ENCODE measurements around the gene EBPL.
"Not testable (repeated sequence)": the region's sequence is repeated elsewhere in the genome, so short reads cannot be mapped to it uniquely, and the experiment has no call there.

Gene EBPL

DNA sequence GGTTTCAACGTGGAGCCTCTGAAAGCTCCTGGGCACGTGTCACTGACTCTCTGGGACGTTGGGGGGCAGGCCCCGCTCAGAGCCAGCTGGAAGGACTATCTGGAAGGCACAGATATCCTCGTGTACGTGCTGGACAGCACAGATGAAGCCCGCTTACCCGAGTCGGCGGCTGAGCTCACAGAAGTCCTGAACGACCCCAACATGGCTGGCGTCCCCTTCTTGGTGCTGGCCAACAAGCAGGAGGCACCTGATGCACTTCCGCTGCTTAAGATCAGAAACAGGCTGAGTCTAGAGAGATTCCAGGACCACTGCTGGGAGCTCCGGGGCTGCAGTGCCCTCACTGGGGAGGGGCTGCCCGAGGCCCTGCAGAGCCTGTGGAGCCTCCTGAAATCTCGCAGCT is 60.7 kb downstream of the EBPL start:
- no peak for DNase-seq
- no peak for ATAC-seq
- no peak overlapping the region for H3K27ac Mint-ChIP-seq
- H3K4me1 Mint-ChIP-seq = peaks cover 26% of the 10 kb centered on the region
- H3K27me3 Mint-ChIP-seq = no peaks in the 10 kb centered on the region
- H3K9me3 Mint-ChIP-seq = no peaks in the 10 kb centered on the region
- no peak overlapping the region for H3K4me3 Mint-ChIP-seq

DNA sequence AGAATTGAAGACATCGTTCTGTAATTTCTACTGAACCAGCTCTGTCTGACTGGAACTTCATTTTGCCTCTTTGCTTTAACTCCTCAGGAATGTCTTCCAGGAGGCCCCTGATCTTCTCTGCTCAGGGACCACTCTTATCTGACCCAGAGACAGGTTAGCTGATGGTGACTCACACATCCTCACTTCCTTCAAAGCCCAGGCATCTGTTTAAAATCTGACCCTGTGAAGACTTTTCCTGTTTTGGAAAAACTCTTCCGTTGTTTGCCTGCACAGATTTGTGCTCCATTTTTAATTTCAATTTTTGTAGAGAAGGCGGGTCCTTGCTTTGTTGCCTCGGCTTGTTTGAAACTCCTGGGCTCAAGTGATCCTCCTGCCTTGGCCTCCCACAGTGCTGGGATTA is 61.3 kb downstream of the EBPL start:
- H3K4me1 Mint-ChIP-seq = peaks cover 20% of the 10 kb centered on the region
- no peaks in the 10 kb centered on the region for H3K27me3 Mint-ChIP-seq
- DNase-seq (no peak), ATAC-seq (no peak)
- no peak overlapping the region for H3K4me3 Mint-ChIP-seq
- H3K27ac Mint-ChIP-seq = no peak overlapping the region
- H3K9me3 Mint-ChIP-seq = no peaks in the 10 kb centered on the region

DNA sequence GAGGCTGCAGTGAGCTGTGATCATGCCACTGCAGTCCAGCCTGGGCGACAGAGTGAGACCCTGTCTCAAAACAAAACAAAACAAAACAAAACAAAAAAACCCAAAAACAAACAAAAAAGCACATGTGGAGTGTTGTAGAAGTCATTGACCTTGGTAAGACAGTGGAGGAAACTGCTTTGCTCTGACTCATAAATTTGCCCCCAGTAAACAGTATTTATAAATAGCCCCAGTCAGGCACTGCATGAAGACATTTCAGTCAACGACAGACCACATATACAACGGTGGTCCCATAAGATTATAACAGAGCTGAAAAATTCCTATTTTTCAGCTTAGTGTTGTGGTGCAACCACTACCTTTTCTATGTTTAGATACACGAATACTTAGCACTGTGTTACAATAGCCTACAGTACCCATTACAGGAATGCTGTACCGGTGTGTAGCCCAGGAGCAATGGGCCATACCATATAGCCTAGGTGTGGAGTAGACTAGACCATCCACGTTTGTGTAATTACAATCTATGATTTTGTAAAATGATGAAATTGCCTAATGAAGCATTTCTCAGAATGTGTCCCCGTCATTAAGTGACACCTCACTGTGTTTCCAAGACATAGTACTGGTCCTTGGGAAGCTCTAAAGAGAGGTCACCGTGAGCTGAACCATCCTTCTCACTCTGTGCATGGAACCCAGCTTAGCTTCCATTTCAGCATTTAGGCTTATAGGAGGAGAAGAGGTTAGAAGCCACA is 61.9 kb downstream of the EBPL start:
- no peaks in the 10 kb centered on the region for H3K9me3 Mint-ChIP-seq
- DNase-seq = no peak
- H3K27me3 Mint-ChIP-seq = no peaks in the 10 kb centered on the region
- no peak overlapping the region for H3K27ac Mint-ChIP-seq
- H3K4me3 Mint-ChIP-seq = peak overlapping the region in 1 of 2 donors; percentile 98
- ATAC-seq = no peak
- peaks cover 15% of the 10 kb centered on the region for H3K4me1 Mint-ChIP-seq

DNA sequence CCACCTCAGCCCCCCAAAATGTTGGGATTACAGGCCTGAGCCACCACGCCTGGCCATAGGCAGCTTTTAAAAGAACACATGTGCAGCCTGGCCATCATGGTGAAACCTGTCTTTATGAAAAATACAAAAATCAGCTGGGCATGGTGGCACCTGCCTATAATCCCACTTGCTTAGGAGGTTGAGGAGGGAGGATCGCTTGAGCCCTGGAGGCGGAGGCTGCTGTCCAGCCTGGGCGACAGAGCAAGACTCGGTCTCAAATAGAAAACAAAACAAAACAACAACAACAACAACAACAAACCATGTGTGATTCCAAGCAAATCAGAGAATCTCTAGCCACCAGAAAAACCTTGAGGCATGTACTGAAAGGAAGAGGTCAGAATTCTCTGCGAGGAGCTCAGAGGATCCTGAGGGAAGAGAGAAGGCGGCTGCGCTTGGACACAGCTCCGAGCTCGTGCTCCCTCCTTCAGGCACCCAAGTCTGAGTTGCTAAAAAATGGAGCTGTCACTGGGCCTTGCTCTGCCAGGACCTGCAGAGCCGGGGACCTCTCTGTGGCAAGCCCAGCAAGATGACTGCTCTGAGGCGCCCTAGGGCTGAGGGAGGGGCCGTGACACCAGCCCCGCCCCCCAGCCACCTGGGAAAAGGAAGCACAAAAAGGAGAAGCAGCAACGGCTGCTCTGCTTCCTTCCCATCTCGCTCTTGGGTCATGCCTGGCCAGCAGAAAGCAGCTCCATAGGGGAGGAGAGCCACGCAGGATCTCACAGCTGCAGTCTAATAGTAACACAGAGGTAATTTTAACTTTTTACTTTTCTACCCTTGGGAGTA is 63.2 kb downstream of the EBPL start, which contains the start of gene ARL11:
Gene ARL11, plus strand, starts transcription at position 677 of the 822 bp plus-strand sequence. CDS start 1,941 bp downstream, outside the sequence.
- peak; percentile 51 to 65 for DNase-seq
- H3K27me3 Mint-ChIP-seq = no peaks in the 10 kb centered on the region
- ATAC-seq = peak; percentile 90
- no peaks in the 10 kb centered on the region for H3K9me3 Mint-ChIP-seq
- H3K4me3 Mint-ChIP-seq = peak within 1 kb of the TSS; percentile 94 to 98
- peak within 1 kb of the TSS; percentile 84 to 94 for H3K27ac Mint-ChIP-seq
- peaks cover 15% of the 10 kb centered on the region for H3K4me1 Mint-ChIP-seq

DNA sequence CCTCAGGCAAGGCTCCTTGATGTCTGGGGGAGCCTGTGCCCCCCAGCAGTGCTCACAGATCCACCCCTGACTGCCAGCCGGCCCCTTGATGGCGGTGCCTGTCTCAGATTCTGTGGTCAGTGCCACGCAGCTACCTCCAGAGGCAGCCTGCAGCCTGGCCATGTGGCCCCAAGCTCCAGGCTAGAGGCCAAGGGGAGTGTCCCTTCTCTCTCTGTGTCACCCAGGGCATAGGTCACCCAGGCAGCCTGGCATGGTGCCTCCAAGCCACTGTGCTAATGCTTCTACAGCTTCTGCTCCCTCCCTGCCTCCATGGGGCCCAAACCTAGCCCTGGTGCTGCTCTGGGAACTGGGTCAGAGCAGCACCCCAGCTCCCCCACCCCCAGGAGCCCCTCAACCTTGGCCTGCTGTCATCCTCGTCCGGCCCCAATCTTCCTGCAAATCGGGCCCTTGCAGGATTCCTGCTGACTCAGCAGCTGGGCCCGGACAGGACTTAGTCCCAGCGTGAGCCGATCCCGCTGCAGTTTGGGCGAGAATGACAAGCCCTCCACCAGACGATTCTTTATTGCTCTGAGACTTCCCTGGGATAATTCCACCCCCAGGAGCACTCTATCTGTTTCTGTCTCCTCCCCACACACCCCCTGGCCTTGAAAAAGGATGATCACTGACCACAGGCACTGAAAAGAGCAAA is 65.8 kb downstream of the EBPL start:
- DNase-seq (no peak), ATAC-seq (no peak)
- Mint-ChIP-seq H3K9me3 (no peaks in the 10 kb centered on the region), H3K27me3 (no peaks in the 10 kb centered on the region), H3K4me3 (no peak overlapping the region), H3K4me1 (peaks cover 15% of the 10 kb centered on the region), H3K27ac (peak overlapping the region in 1 of 2 donors; percentile 30)

DNA sequence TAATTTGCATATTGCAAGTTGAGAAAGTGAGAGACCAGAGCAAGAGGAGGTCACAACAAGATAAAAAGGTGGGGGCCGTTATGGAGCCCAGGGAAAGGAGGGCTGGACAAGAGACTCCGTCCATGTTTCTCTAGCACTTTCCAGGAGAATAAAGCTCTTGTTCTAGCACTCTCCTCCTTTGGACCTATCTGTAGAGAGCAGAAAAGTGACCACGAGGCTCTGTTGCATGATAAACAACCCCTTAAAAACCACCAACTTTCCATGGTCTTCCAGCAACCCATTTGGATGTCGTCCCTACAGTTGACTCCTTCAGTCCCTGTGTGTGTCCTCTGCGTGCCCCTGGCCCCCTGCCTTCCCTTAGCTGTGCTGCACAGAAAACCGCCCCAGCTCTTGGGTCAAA is 67.1 kb downstream of the EBPL start:
- peaks cover 21% of the 10 kb centered on the region for H3K4me1 Mint-ChIP-seq
- no peak overlapping the region for H3K4me3 Mint-ChIP-seq
- H3K27ac Mint-ChIP-seq = no peak overlapping the region
- DNase-seq (no peak), ATAC-seq (no peak)
- no peaks in the 10 kb centered on the region for H3K9me3 Mint-ChIP-seq
- no peaks in the 10 kb centered on the region for H3K27me3 Mint-ChIP-seq

DNA sequence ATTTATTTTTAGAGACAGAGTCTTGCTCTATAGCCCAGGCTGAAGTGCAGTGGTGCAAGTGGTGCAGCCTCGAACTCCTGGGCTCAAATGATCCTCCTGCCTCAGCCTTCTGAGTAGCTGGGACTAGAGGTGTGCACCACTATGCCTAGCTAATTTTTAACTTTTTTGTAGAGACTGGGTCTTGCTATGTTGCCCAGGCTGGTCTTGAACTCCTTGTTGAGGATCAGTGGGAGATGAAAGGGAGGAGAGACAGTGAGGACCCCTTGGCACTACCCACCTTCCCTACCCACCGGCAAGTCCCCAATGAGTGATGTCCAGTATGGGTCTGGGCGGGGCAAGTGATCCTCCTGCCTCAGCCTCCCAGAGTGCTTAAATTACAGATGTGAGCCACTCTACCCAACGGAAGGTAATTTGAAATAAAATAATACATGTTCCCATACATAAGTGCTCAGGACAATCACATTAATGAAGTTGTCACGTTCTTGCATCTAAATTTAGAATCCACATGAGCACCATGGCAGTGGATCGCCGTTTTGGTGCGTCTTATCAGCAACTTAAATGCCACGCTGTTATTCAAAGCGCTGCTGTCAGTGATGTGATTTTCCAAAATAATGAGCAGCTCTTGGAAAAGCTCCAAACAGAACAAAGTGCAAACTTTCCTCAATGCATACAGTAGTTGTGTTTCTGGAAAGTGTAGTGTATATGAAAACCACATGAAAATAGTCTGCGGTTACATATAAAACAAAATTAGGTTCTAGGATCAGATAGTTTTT is 68.9 kb downstream of the EBPL start:
- DNase-seq (no peak), ATAC-seq (no peak)
- no peak overlapping the region for H3K4me3 Mint-ChIP-seq
- no peaks in the 10 kb centered on the region for H3K27me3 Mint-ChIP-seq
- H3K9me3 Mint-ChIP-seq = no peaks in the 10 kb centered on the region
- H3K4me1 Mint-ChIP-seq = peaks cover 6% of the 10 kb centered on the region
- no peak overlapping the region for H3K27ac Mint-ChIP-seq

DNA sequence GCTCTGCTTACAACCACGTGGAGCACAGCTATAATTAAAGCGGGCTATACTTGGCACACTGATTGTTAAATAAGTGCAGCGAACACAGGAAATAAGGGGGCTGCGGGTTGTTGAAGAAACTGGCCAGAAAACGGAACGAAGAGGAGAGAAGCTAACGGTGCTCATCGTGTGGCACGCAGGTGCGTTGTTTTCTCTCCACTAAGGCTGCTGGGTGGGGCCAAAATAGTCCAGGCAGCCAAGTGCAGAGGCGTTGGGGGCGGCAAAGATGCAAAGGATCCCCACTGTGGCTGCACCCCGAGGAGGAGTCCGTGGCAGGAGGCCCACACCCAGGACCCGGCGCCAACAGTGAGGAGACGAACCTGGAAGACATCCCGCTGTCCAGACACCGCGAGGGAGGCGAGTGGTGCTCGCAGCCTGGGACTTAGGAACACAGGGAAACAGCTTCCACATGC is 71.1 kb downstream of the EBPL start:
- Mint-ChIP-seq H3K4me3 (peak overlapping the region; percentile 56 to 61), H3K9me3 (no peaks in the 10 kb centered on the region), H3K27me3 (no peaks in the 10 kb centered on the region), H3K4me1 (peaks cover 6% of the 10 kb centered on the region), H3K27ac (peak overlapping the region in 1 of 2 donors; percentile 77)
- ATAC-seq (no peak), DNase-seq (peak; percentile 7 to 15)

DNA sequence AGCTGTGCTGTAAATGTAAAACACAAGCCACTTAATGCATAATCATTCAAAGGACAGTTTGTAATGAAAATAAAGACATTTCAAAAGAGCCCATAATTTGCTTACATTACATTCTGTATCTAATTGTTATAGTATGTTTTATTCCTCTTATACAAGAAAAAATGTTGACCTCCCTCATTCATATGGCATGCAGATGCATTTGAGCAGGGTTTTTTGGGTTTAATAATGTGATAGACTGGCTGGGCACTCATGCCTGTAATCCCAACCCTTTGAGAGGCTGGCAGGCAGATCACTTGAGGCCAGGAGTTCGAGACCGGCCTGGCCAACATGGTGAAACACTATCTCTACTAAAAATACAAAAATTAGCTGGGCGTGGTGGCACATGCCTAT is 74.6 kb downstream of the EBPL start:
- ATAC-seq = no peak
- no peaks in the 10 kb centered on the region for H3K27me3 Mint-ChIP-seq
- H3K4me3 Mint-ChIP-seq = no peak overlapping the region
- peaks cover 6% of the 10 kb centered on the region for H3K4me1 Mint-ChIP-seq
- no peak overlapping the region for H3K27ac Mint-ChIP-seq
- no peak for DNase-seq
- no peaks in the 10 kb centered on the region for H3K9me3 Mint-ChIP-seq

DNA sequence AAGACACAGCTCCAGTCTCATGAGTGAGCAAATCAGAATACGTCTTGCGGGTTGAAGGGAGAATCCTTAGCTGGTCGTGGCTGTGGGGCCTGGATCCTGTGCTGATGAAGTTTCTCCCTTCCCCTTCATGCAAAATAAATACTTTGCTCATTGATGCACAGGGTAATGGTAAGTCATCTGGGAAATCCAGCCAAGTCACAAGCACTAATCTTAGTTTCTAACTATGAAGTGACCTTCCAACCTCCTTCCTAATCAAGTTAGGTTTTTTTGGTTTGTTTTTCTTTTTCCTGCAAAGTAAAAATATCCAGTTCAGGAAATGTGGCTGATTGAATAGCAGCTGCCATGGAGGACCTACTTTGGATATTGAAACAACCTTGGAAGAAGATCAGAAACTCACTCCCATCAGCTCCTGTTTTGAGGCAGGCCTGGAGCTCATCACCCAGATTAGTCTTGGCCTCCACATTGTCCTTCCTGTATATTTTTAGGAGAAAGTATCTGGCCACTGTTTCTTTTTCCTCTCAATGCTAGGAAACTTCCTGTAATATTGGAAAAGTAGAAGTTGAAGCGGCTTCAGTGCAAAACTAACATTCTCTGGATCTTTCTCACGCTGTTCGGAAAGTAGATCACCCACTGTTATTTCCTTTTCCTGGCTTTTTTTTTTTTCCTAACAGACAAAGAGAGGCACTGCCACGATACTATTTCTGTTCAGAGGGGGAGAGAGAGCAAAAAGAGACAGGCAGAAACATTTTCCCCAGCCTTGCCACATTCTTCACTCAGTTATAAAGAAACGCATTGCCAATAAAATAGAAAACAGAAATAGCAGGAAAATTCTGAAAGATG is 75.2 kb downstream of the EBPL start:
- no peaks in the 10 kb centered on the region for H3K27me3 Mint-ChIP-seq
- H3K4me3 Mint-ChIP-seq = no peak overlapping the region
- peaks cover 6% of the 10 kb centered on the region for H3K4me1 Mint-ChIP-seq
- H3K9me3 Mint-ChIP-seq = no peaks in the 10 kb centered on the region
- H3K27ac Mint-ChIP-seq = no peak overlapping the region
- ATAC-seq = no peak
- no peak for DNase-seq

DNA sequence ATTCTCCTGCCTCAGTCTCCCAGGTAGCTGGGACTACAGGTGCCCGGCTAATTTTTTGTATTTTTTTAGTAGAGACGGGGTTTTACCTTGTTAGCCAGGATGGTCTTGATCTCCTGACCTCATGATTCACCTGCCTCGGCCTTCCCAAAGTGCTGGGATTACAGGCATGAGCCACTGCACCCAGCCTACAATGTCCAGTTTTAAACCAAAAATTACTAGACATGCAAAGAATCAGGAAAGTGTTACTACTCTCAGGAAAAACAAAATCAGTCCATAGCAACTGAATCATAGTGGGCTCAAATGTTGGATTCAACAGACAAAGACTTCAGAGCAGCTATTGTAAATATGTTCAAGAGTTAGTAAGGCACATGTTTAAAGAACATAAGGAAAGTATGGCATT is 79.2 kb downstream of the EBPL start:
- not testable (repeated sequence) for H3K9me3 Mint-ChIP-seq, H3K27ac Mint-ChIP-seq, ATAC-seq, DNase-seq, H3K4me3 Mint-ChIP-seq, H3K4me1 Mint-ChIP-seq, H3K27me3 Mint-ChIP-seq

Data from stimulated activated naive CD8-positive, alpha-beta T cell treated with anti-CD3 and anti-CD28 coated beads, Interleukin-15, amount 100 ng/mL, for 72 hours (primary cell).